Stimulated activated CD4-positive, alpha-beta T cell treated with anti-CD3 and anti-CD28 coated beads, Interleukin-2, amount 100 ng/mL, for 24 hours (primary cell): Measurements from ENCODE around the gene ASPSCR1.
"Not testable (repeated sequence)": the region's sequence is repeated elsewhere in the genome, so short reads cannot be mapped to it uniquely, and the experiment has no call there.

ENCODE experiments used
- DNase-seq, 2 donors: peaks; one replicate each; pipeline ENCODE4 v3.0.0-alpha.2; 2020

ASPSCR1 gene

GRCh38 chr17:81942167-81942553 lies 35.3 kb upstream of the ASPSCR1 start:
- no peak for DNase-seq

- DNase-seq: no peak
Observed at GRCh38 chr17:81944858-81945257, 32.6 kb upstream of the ASPSCR1 start.

GRCh38 chr17:81947189-81947588 lies 30.2 kb upstream of the ASPSCR1 start, which contains the start of gene MYADML2:
Gene MYADML2, minus strand, starts transcription at chr17:81947233. Its CDS starts 5,492 bp downstream, at chr17:81941741.
- no peak for DNase-seq

- no peak for DNase-seq
Observed at GRCh38 chr17:81948635-81949378, 28.6 kb upstream of the ASPSCR1 start.

GRCh38 chr17:81950501-81950900 lies 26.9 kb upstream of the ASPSCR1 start:
- no peak for DNase-seq

- DNase-seq: no peak
Observed at GRCh38 chr17:81951785-81952684, 25.4 kb upstream of the ASPSCR1 start.

- DNase-seq: no peak
Observed at GRCh38 chr17:81952792-81953228, 24.6 kb upstream of the ASPSCR1 start.

GRCh38 chr17:81953443-81953842 lies 24.0 kb upstream of the ASPSCR1 start:
- not testable (repeated sequence) for DNase-seq

- no peak for DNase-seq
Observed at GRCh38 chr17:81954131-81955057, 23.0 kb upstream of the ASPSCR1 start.

GRCh38 chr17:81955058-81955681 lies 22.3 kb upstream of the ASPSCR1 start:
- DNase-seq: no peak

- no peak for DNase-seq
Observed at GRCh38 chr17:81955756-81956544, 21.5 kb upstream of the ASPSCR1 start.

- DNase-seq: no peak
Observed at GRCh38 chr17:81956607-81957589, 20.5 kb upstream of the ASPSCR1 start.

- DNase-seq: no peak
Observed at GRCh38 chr17:81957691-81958432, 19.6 kb upstream of the ASPSCR1 start.

- DNase-seq: no peak
Observed at GRCh38 chr17:81958633-81959342, 18.6 kb upstream of the ASPSCR1 start.

- DNase-seq: peak; percentile 83 to 84
Observed at GRCh38 chr17:81959362-81960129, 17.9 kb upstream of the ASPSCR1 start.

GRCh38 chr17:81960130-81960958 lies 17.1 kb upstream of the ASPSCR1 start:
- no peak for DNase-seq

GRCh38 chr17:81961087-81961511 lies 16.3 kb upstream of the ASPSCR1 start, which contains the start of gene NOTUM:
Gene NOTUM, minus strand, starts transcription at chr17:81961187. Its CDS starts 278 bp downstream, at chr17:81960909.
- no peak for DNase-seq
